DMS153 treated with DMSO at 0.1 percent for 48 hours (cell line): ENCODE results near the gene CFAP119.

Experiments used
- DNase-seq: peaks from one replicate; lab custom pipeline; 2025; ENCODE audit not compliant: unreplicated experiment; lab: John Stamatoyannopoulos, UW

CFAP119 gene

GRCh38 chr16:30715750-30716445, 46.0 kb downstream of the CFAP119 start:
- no peak for DNase-seq

- DNase-seq = no peak
Observed at GRCh38 chr16:30711712-30712111, 50.1 kb downstream of the CFAP119 start.

- no peak for DNase-seq
Observed at GRCh38 chr16:30710971-30711370, 50.9 kb downstream of the CFAP119 start.
